Skeletal muscle tissue (tissue), 4 donors: ENCODE results near the gene GUCY1B1. TPM values are rescaled to one million over a fixed set of nuclear protein-coding genes. Genes with fewer than 3 reads are reported as not detected.

Source experiments
- H3K27ac ChIP-seq: one replicate; pipeline ENCODE4 v1.7.0; 2013; ENCODE audit warnings: mild to moderate bottlenecking, low read depth, low read length, inconsistent platforms
- H3K27me3 ChIP-seq, 3 donors: one replicate each; pipeline ENCODE4 v1.7.0; 2013; ENCODE audit warnings: low read length in 3 of 3; ENCODE audit not compliant: control insufficient read depth in 3 of 3, insufficient read depth in 3 of 3
- H3K36me3 ChIP-seq, 3 donors: one replicate each; pipeline ENCODE4 v1.7.0; 2013; ENCODE audit warnings: low read length in 3 of 3; ENCODE audit not compliant: control insufficient read depth in 3 of 3, insufficient read depth in 3 of 3
- H3K4me1 ChIP-seq, 3 donors: one replicate each; pipeline ENCODE4 v1.7.0; 2013; ENCODE audit warnings: low read length in 3 of 3, mild to moderate bottlenecking in 3 of 3; ENCODE audit not compliant: control insufficient read depth in 3 of 3, insufficient read depth in 3 of 3
- H3K4me3 ChIP-seq, 3 donors: one replicate each; pipeline ENCODE4 v1.7.0; 2013; ENCODE audit warnings: low read length in 3 of 3
- H3K9ac ChIP-seq, 3 donors: one replicate each; pipeline ENCODE4 v1.7.0; 2013; ENCODE audit warnings: low read length in 3 of 3, mild to moderate bottlenecking in 3 of 3, moderate library complexity in 2 of 3, low read depth in 1 of 3
- H3K9me3 ChIP-seq, 3 donors: one replicate each; pipeline ENCODE4 v1.7.0; 2013; ENCODE audit warnings: low read length in 3 of 3; ENCODE audit not compliant: control insufficient read depth in 3 of 3
- total RNA-seq: library from RNA; depleted of rRNA; stranded (reverse); fragments of >200 nt; gene quantifications from one replicate; pipeline ENCODE4 v1.2.3, GENCODE V29; 2014
- donor health status: Osteomylitis.

The GUCY1B1 gene
- total RNA-seq, 1 donor from 2014 or later = 15.7 TPM

GRCh38 chr4:155735496-155735895, 23.3 kb upstream of the GUCY1B1 start:
- H3K4me1 ChIP-seq = no peaks in the 10 kb centered on the region
- no peak overlapping the region for H3K27ac ChIP-seq
- no peaks in the 10 kb centered on the region for H3K36me3 ChIP-seq
- no peaks in the 10 kb centered on the region for H3K27me3 ChIP-seq
- H3K4me3 ChIP-seq = no peak overlapping the region
- H3K9ac ChIP-seq = no peak overlapping the region
- H3K9me3 ChIP-seq = no peaks in the 10 kb centered on the region

GRCh38 chr4:155738548-155738947, 20.3 kb upstream of the GUCY1B1 start:
- Histone ChIP-seq H3K27ac (no peak overlapping the region), H3K9ac (no peak overlapping the region), H3K27me3 (no peaks in the 10 kb centered on the region), H3K9me3 (no peaks in the 10 kb centered on the region), H3K4me1 (no peaks in the 10 kb centered on the region), H3K4me3 (no peak overlapping the region), H3K36me3 (no peaks in the 10 kb centered on the region)

- no peaks in the 10 kb centered on the region for H3K36me3 ChIP-seq
- H3K27ac ChIP-seq = no peak overlapping the region
- no peaks in the 10 kb centered on the region for H3K4me1 ChIP-seq
- no peaks in the 10 kb centered on the region for H3K27me3 ChIP-seq
- no peak overlapping the region for H3K9ac ChIP-seq
- no peak overlapping the region for H3K4me3 ChIP-seq
- H3K9me3 ChIP-seq = no peaks in the 10 kb centered on the region
Observed at GRCh38 chr4:155741546-155741945, 17.3 kb upstream of the GUCY1B1 start.

GRCh38 chr4:155742310-155743015, 16.4 kb upstream of the GUCY1B1 start:
- Histone ChIP-seq H3K4me1 (no peaks in the 10 kb centered on the region), H3K4me3 (no peak overlapping the region), H3K9me3 (no peaks in the 10 kb centered on the region), H3K27me3 (no peaks in the 10 kb centered on the region), H3K27ac (no peak overlapping the region), H3K36me3 (no peaks in the 10 kb centered on the region), H3K9ac (no peak overlapping the region)

- H3K27me3 ChIP-seq = no peaks in the 10 kb centered on the region
- H3K4me1 ChIP-seq = no peaks in the 10 kb centered on the region
- no peaks in the 10 kb centered on the region for H3K9me3 ChIP-seq
Observed at GRCh38 chr4:155745984-155746383, 12.8 kb upstream of the GUCY1B1 start.

DNA sequence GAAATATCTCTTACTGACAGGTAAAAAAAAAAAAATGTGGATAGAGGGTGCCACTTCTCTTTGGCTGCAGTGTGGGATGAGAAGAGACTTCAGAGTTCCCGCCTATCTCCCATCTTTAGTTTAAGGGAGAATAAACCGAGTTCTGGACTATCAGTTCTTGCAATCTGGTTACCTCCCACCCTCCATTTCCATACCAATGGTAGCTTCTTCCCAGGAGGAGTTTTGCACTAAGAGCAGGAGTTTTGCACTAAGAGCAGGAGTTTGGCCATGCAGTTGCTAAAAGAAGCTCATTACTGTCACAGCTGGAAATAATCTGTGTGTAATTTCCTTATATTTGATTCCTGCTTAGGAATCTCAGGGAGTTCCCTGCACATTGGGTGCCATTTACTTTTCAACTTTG, 10.8 kb upstream of the GUCY1B1 start:
- Histone ChIP-seq H3K27me3 (no peaks in the 10 kb centered on the region), H3K27ac (no peak overlapping the region), H3K9me3 (no peaks in the 10 kb centered on the region), H3K9ac (no peak overlapping the region), H3K4me3 (no peak overlapping the region), H3K36me3 (no peaks in the 10 kb centered on the region), H3K4me1 (no peaks in the 10 kb centered on the region)

More at GRCh38 chr4:155745984-155746383, 12.8 kb upstream of the GUCY1B1 start:
- Histone ChIP-seq H3K4me3 (no peak overlapping the region), H3K9ac (no peak overlapping the region), H3K36me3 (no peaks in the 10 kb centered on the region), H3K27ac (no peak overlapping the region)

DNA sequence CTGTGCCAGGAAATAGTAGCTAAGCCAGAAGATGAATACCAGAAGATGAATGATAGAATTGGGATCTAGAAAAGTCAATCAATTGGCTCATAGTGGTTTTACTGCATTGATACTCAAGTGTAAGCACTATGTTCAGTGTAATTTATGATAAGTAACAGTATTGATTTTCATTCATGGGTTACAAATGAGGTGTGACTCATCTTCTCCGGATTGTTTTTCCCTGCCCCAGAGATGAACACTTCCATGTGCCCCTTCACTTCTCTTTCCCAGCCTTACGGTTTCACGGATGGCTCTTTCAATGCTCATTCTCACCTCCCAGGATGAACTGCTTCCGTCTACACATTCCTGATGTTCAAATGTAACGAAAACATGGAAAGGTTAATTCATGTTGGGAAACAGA, 9.8 kb upstream of the GUCY1B1 start:
- Histone ChIP-seq H3K9ac (no peak overlapping the region), H3K27ac (no peak overlapping the region), H3K27me3 (no peaks in the 10 kb centered on the region), H3K9me3 (no peaks in the 10 kb centered on the region), H3K4me3 (no peak overlapping the region), H3K4me1 (no peaks in the 10 kb centered on the region), H3K36me3 (no peaks in the 10 kb centered on the region)

- Histone ChIP-seq H3K36me3 (no peaks in the 10 kb centered on the region), H3K27me3 (no peaks in the 10 kb centered on the region), H3K4me3 (no peak overlapping the region), H3K27ac (no peak overlapping the region), H3K9me3 (peaks cover 0 to 1% (median 0%) of the 10 kb centered on the region in 3 donors), H3K9ac (no peak overlapping the region), H3K4me1 (no peaks in the 10 kb centered on the region)
Observed at GRCh38 chr4:155751569-155751968, 7.3 kb upstream of the GUCY1B1 start.

DNA sequence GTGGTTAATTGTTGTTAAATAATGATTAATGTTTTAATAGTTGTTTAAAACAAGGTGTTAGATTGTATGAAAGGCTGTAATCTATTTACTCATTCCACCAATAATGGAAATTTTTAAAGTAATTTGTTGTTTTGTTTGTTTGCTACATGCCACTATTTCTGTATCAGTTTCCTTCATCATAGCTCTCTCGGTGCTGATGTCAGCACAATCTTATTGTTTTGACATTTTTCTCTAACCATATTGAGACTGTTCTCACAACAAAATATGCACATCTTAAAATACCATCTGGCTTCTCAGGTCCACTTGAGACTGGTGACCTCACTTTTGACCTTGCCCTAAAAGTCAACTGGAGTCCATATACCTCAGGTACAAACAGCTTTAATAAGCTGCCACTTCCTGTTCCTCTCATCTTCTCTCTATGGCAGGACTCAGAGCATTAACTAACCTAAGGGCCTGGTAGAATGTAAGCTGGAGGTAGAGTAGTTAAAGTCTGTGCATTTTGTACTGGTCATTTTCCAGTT, 1.0 kb upstream of the GUCY1B1 start:
- no peak overlapping the region for H3K9ac ChIP-seq
- no peak overlapping the region for H3K27ac ChIP-seq
- H3K4me3 ChIP-seq = no peak overlapping the region
- H3K27me3 ChIP-seq = peaks cover 0 to 7% (median 5%) of the 10 kb centered on the region in 3 donors
- H3K36me3 ChIP-seq = no peaks in the 10 kb centered on the region
- peaks cover 3 to 6% (median 4%) of the 10 kb centered on the region in 3 donors for H3K4me1 ChIP-seq
- H3K9me3 ChIP-seq = peaks cover 0 to 1% (median 0%) of the 10 kb centered on the region in 3 donors

- no peaks in the 10 kb centered on the region for H3K36me3 ChIP-seq
- peaks cover 3 to 6% (median 4%) of the 10 kb centered on the region in 3 donors for H3K4me1 ChIP-seq
- peak overlapping the region; percentile 52 to 77 (median 73) for H3K9ac ChIP-seq
- peak overlapping the region; percentile 76 for H3K27ac ChIP-seq
- peaks cover 0 to 7% (median 5%) of the 10 kb centered on the region in 3 donors for H3K27me3 ChIP-seq
- H3K9me3 ChIP-seq = peaks cover 0 to 1% (median 0%) of the 10 kb centered on the region in 3 donors
- peak overlapping the region; percentile 73 to 80 (median 74) for H3K4me3 ChIP-seq
Observed at GRCh38 chr4:155759372-155760252, 791 bp downstream of the GUCY1B1 start.
